ENCODE data around the gene HNRNPUL1. TPM values are rescaled to one million over a fixed set of nuclear protein-coding genes. Genes with fewer than 3 reads are reported as not detected.

HNRNPUL1 gene
- total and polyA plus RNA-seq, 12 donors = 55.5 to 151 (median 106) TPM

DNA sequence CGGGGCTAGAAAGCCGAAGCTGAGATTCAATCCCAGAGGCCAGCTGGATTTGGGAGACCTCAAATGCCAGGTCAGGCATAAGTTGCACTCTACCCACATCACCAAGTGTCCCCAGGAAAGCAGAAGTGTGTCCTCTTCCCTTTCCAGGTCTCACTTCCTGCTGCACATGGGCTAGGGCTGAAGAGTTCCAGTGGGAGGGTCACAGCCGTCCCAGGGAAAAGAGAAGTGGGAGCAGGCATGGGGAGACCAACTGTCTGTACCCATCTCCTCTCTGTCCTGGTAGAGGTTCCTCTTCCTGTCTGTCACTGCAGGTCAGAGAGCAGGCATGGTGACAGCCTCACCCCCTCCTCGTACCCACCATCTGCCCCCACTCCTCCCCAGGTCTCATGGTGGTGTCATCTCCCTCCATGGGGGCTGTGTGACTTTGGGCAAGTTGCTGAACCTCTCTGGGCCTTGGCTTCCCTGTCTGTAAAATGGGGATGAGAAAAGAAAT is 30.4 kb upstream of the HNRNPUL1 start:
- Histone ChIP-seq H3K4me3 (no peak overlapping the region), H3K27ac (peak overlapping the region in 1 of 10 donors; percentile 49), H3K4me1 (peaks cover 0 to 8% (median 0%) of the 10 kb centered on the region in 9 donors), H3K9me3 (no peaks in the 10 kb centered on the region), H3K27me3 (peaks cover 0 to 9% (median 0%) of the 10 kb centered on the region in 7 donors), H3K36me3 (peaks cover 0 to 61% (median 3%) of the 10 kb centered on the region in 9 donors)
- intact Hi-C loops (cut with DNase I) = no loop called here
- 64 to 75% methylated on average over 4 of the region's 4 CpGs for WGBS, 2 donors
- ATAC-seq (peak; percentile 32 to 78 (median 54)), DNase-seq (peak in 1 of 2 donors; percentile 31)
- TF ChIP-seq, protein P1, sequence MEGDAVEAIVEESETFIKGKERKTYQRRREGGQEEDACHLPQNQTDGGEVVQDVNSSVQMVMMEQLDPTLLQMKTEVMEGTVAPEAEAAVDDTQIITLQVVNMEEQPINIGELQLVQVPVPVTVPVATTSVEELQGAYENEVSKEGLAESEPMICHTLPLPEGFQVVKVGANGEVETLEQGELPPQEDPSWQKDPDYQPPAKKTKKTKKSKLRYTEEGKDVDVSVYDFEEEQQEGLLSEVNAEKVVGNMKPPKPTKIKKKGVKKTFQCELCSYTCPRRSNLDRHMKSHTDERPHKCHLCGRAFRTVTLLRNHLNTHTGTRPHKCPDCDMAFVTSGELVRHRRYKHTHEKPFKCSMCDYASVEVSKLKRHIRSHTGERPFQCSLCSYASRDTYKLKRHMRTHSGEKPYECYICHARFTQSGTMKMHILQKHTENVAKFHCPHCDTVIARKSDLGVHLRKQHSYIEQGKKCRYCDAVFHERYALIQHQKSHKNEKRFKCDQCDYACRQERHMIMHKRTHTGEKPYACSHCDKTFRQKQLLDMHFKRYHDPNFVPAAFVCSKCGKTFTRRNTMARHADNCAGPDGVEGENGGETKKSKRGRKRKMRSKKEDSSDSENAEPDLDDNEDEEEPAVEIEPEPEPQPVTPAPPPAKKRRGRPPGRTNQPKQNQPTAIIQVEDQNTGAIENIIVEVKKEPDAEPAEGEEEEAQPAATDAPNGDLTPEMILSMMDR (IDR thresholded peaks at IDR 0.05) = no peak

DNA sequence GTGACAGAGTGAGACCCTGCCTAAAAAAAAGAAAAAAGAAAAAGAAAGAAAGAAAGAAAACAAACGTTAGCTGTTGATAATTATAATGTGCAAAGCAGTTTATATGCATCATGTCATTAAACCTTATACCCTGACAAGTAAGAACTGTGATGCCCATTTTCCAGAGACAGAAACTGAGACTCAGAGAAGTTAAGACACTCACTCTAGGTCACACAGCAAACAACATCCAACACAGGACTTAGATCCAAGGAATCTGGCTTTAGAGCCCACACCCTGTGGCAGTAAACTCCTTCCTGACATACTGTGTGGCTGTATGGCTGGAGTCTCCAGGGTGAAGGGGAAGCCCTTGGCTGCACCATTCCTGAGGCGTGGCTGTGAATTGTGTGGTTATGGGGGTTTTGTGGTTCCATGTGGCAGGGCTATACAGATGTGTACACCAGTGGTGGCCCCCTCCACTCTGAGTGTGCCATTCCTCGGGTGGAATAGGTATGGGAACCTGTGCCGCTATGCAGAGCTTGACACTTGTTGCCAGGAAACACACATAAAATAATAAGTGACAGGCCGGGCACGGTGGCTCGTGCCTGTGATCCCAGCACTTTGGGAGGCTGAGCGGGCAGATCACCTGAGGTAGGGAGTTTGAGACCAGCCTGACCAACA is 29.5 kb upstream of the HNRNPUL1 start:
- Histone ChIP-seq H3K9me3 (no peaks in the 10 kb centered on the region), H3K27ac (no peak overlapping the region), H3K36me3 (peaks cover 0 to 66% (median 3%) of the 10 kb centered on the region in 9 donors), H3K27me3 (peaks cover 0 to under 1% (median 0%) of the 10 kb centered on the region in 7 donors), H3K4me1 (peaks cover 0 to 8% (median 0%) of the 10 kb centered on the region in 9 donors), H3K4me3 (no peak overlapping the region)
- ATAC-seq = no peak
- no peak for DNase-seq
- TF ChIP-seq, protein P1 (IDR thresholded peaks at IDR 0.05) = no peak
- WGBS, 2 donors = 83 to 84% methylated on average over 8 of the region's 8 CpGs
- intact Hi-C loops (cut with DNase I) = no loop called here

DNA sequence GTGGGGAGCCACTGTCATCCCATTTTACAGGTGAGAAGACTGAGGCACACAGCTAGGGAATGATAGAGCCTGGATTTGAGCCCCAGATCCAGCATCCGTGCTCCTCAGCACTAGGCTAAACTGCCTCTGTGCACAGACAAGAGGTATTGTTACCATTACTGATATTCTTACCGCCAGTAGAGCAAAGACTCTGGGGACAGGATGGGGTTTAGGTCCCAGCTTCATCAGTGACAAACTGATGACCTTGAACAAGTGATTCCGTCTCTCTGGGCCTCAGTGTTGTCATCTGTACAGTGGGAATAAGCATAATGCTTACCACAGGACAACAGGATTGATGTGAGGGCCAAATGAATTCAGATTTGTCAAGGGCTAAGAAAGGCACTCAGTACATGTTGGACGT is 28.7 kb upstream of the HNRNPUL1 start:
- Histone ChIP-seq H3K9me3 (no peaks in the 10 kb centered on the region), H3K36me3 (peaks cover 0 to 69% (median 3%) of the 10 kb centered on the region in 9 donors), H3K27me3 (no peaks in the 10 kb centered on the region), H3K27ac (no peak overlapping the region), H3K4me1 (peaks cover 0 to 8% (median 0%) of the 10 kb centered on the region in 9 donors), H3K4me3 (no peak overlapping the region)
- TF ChIP-seq, protein P1 (IDR thresholded peaks at IDR 0.05) = no peak
- intact Hi-C loops (cut with DNase I) = no loop called here
- WGBS, 2 donors = 80 to 85% methylated on average over 4 of the region's 4 CpGs
- no peak for ATAC-seq
- DNase-seq = no peak

DNA sequence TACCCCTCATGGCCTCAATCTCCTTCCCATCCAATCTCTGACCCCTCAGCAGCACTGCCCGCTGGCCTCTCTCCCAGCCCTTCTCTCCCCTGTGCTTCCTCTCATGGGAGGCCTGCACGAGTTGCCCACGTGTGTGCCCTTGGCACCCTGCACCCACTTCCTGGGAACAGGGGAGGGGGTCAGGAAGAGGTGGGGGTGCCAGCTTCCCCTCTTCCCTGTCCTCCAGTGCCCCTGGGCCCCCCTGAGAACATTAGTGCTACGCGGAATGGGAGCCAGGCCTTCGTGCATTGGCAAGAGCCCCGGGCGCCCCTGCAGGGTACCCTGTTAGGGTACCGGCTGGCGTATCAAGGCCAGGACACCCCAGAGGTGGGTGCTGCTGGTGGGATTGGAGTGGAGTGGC is 25.9 kb upstream of the HNRNPUL1 start:
- WGBS, 2 donors = 83 to 84% methylated on average over 10 of the region's 10 CpGs
- DNase-seq (no peak), ATAC-seq (no peak)
- no peak overlapping the region for H3K4me3 ChIP-seq
- H3K9me3 ChIP-seq = no peaks in the 10 kb centered on the region
- no peak overlapping the region for H3K27ac ChIP-seq
- intact Hi-C loops (cut with DNase I) = no loop called here
- peaks cover 0 to 87% (median 3%) of the 10 kb centered on the region in 9 donors for H3K36me3 ChIP-seq
- peaks cover 0 to 3% (median 0%) of the 10 kb centered on the region in 9 donors for H3K4me1 ChIP-seq
- TF ChIP-seq, protein P1 (IDR thresholded peaks at IDR 0.05) = no peak
- no peaks in the 10 kb centered on the region for H3K27me3 ChIP-seq

All from heart right ventricle (tissue), 16 donors.